Ectodermal cell (in vitro differentiated cells): ENCODE data around the gene STOML3. TPM values are rescaled to one million over a fixed set of nuclear protein-coding genes. Genes with fewer than 3 reads are reported as not detected.

Experiments
- H3K27ac ChIP-seq: 2 replicates; pipeline ENCODE4 v1.7.0; 2013; ENCODE audit warnings: mild to moderate bottlenecking, low read depth, low read length; ENCODE audit not compliant: insufficient read depth, poor library complexity, severe bottlenecking
- H3K27me3 ChIP-seq: 2 replicates; pipeline ENCODE4 v1.7.0; 2013; ENCODE audit warnings: mild to moderate bottlenecking, low read length; ENCODE audit not compliant: insufficient read depth, control insufficient read depth, poor library complexity, severe bottlenecking
- H3K36me3 ChIP-seq: one replicate; pipeline ENCODE4 v1.7.0; 2013; ENCODE audit warnings: low read length; ENCODE audit not compliant: control insufficient read depth, insufficient read depth
- H3K4me1 ChIP-seq: one replicate; pipeline ENCODE4 v1.7.0; 2013; ENCODE audit warnings: low read length; ENCODE audit not compliant: control insufficient read depth, insufficient read depth
- H3K4me3 ChIP-seq: 2 replicates; pipeline ENCODE4 v1.7.0; 2013; ENCODE audit warnings: low read depth, low read length, control low read depth; ENCODE audit not compliant: insufficient read depth
- H3K9me3 ChIP-seq: 2 replicates; pipeline ENCODE4 v1.7.0; 2013; ENCODE audit warnings: mild to moderate bottlenecking, low read length, moderate library complexity; ENCODE audit not compliant: control insufficient read depth
- WGBS, 2 experiments: methylation state at CpG; one replicate each; pipeline ENCODE4 v1.1.7; 2013; ENCODE audit warnings: missing lambda C conversion rate in 2 of 2; 5-methylcytosine and 5-hydroxymethylcytosine counted together
- polyA plus RNA-seq, 4 experiments: library from polyadenylated mRNA; stranded (reverse); fragments of 50-300 nt; gene quantifications; one replicate each; pipeline ENCODE4 v1.2.3, GENCODE V29; 2013

STOML3 gene
- 3.6 TPM for polyA plus RNA-seq (2013, experiment 1 of 4)
- 2.2 TPM for polyA plus RNA-seq (2013, experiment 2 of 4)
- polyA plus RNA-seq (2013, experiment 3 of 4): 1.2 TPM
- 1.3 TPM for polyA plus RNA-seq (2013, experiment 4 of 4)

- H3K4me1 ChIP-seq: peaks cover 9% of the 10 kb centered on the region
- no peaks in the 10 kb centered on the region for H3K36me3 ChIP-seq
- no peaks in the 10 kb centered on the region for H3K27me3 ChIP-seq
- H3K4me3 ChIP-seq: no peak within 1 kb of the TSS
- H3K27ac ChIP-seq: peak within 1 kb of the TSS; percentile 77
- no peaks in the 10 kb centered on the region for H3K9me3 ChIP-seq
Measured at GRCh38 chr13:38990693-38991092, at the start of gene STOML3. STOML3 (minus strand) TSS chr13:38990831; CDS start chr13:38990721, 110 bp downstream.

- Histone ChIP-seq H3K36me3 (no peaks in the 10 kb centered on the region), H3K27ac (no peak overlapping the region), H3K9me3 (no peaks in the 10 kb centered on the region), H3K4me1 (peaks cover 13% of the 10 kb centered on the region), H3K4me3 (no peak overlapping the region), H3K27me3 (no peaks in the 10 kb centered on the region)
- 100% methylated on average over 1 of the region's 1 CpG for WGBS, 2 experiments
Measured at GRCh38 chr13:39040206-39040605, 49.6 kb upstream of the STOML3 start.

- Histone ChIP-seq H3K27me3 (no peaks in the 10 kb centered on the region), H3K4me3 (peak overlapping the region; percentile 95), H3K36me3 (no peaks in the 10 kb centered on the region), H3K4me1 (peaks cover 19% of the 10 kb centered on the region), H3K9me3 (no peaks in the 10 kb centered on the region), H3K27ac (no peak overlapping the region)
- 75 to 76% methylated on average over 7 of the region's 7 CpGs for WGBS, 2 experiments
Measured at GRCh38 chr13:39039041-39039440, 48.4 kb upstream of the STOML3 start.

DNA sequence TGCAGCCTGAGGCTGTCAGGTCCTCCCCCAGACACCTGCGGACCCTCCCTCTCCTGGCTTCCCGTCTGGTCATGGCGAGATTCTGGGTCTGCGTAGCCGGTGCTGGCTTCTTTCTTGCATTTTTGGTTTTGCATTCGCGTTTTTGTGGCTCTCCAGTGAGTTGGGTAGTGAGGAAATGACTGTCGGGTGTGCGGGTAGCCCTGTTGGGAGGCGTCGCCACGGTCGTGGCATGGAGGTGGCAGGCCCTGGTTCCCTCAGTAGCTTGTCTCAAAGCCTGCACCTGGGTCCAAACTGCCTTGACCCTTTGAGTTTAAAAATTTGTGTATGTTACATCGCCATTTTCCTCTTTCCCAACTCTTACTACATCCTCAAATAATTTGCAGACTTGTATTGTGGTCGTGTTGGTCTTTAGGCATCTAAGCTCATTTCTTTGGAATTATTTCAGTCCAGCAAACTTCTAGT lies 48.0 kb upstream of the STOML3 start:
- Histone ChIP-seq H3K4me3 (peak overlapping the region; percentile 95), H3K27ac (peak overlapping the region; percentile 23), H3K9me3 (no peaks in the 10 kb centered on the region), H3K27me3 (no peaks in the 10 kb centered on the region), H3K4me1 (peaks cover 19% of the 10 kb centered on the region), H3K36me3 (no peaks in the 10 kb centered on the region)
- 9 to 13% methylated on average over 15 of the region's 15 CpGs for WGBS, 2 experiments

GRCh38 chr13:39037880-39038568 lies 47.4 kb upstream of the STOML3 start, which contains the start of the genes NHLRC3 and PROSER1:
NHLRC3 (plus strand) TSS chr13:39038456; CDS start chr13:39038640, 184 bp downstream.
PROSER1 (minus strand) TSS chr13:39038089; CDS start chr13:39037242, 847 bp downstream.
- no peaks in the 10 kb centered on the region for H3K27me3 ChIP-seq
- H3K9me3 ChIP-seq: no peaks in the 10 kb centered on the region
- no peaks in the 10 kb centered on the region for H3K36me3 ChIP-seq
- peaks cover 19% of the 10 kb centered on the region for H3K4me1 ChIP-seq
- H3K4me3 ChIP-seq: peak within 1 kb of the TSS; percentile 95
- 0% methylated on average over 41 of the region's 41 CpGs for WGBS, 2 experiments
- peak within 1 kb of the TSS; percentile 93 for H3K27ac ChIP-seq

DNA sequence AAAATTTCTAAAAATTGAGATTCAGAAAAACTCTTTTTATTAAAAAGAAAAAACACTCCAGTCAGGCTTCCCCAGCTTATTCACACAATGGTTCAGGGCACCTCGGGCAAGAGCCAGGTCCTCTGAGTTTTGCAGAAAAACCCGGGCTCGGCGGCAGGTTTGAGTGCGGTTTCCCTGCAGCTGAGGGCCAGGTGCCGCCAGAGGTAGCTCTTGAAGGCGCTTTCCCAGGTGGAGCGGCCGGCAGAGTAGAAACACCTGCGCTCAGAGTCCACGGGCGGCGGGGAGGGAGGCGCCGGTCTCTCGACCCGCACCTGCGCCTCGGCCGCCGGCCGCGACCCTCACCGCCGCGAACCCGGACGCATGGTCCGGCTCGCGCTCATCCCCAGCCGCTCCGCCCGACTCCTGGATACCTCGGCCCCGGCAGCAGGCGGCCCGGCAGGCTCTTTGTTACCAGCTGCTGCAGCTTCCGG lies 46.8 kb upstream of the STOML3 start:
- H3K4me3 ChIP-seq: peak overlapping the region; percentile 95
- H3K36me3 ChIP-seq: no peaks in the 10 kb centered on the region
- no peaks in the 10 kb centered on the region for H3K9me3 ChIP-seq
- WGBS, 2 experiments: 0% methylated on average over 39 of the region's 39 CpGs
- H3K27ac ChIP-seq: peak overlapping the region; percentile 93
- H3K4me1 ChIP-seq: peaks cover 19% of the 10 kb centered on the region
- no peaks in the 10 kb centered on the region for H3K27me3 ChIP-seq

- Histone ChIP-seq H3K36me3 (no peaks in the 10 kb centered on the region), H3K27ac (no peak overlapping the region), H3K4me3 (peak overlapping the region; percentile 95), H3K4me1 (peaks cover 19% of the 10 kb centered on the region), H3K9me3 (no peaks in the 10 kb centered on the region), H3K27me3 (no peaks in the 10 kb centered on the region)
- 1 to 5% methylated on average over 8 to 9 of the region's 9 CpGs for WGBS, 2 experiments
Measured at GRCh38 chr13:39036212-39036611, 45.6 kb upstream of the STOML3 start.

DNA sequence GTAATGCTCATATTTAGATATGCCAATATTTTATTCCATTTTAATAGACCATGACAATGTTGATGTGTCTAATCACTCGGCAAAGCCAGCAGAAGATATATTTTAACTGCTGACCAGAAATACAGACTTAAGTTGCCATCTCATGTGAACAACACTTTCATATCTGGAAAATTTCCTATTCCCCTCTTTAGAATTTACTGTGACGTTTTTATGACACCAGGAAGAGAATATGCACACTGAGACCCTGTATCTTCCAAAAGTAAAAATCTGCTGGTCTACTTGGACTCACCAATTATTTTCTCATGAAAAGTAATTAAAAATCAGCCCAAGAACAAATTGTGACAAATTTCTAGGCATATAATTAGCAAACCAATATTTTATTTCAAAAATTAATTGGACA lies 45.2 kb upstream of the STOML3 start:
- peaks cover 19% of the 10 kb centered on the region for H3K4me1 ChIP-seq
- no peaks in the 10 kb centered on the region for H3K9me3 ChIP-seq
- 45 to 46% methylated on average over 2 of the region's 2 CpGs for WGBS, 2 experiments
- H3K27me3 ChIP-seq: no peaks in the 10 kb centered on the region
- H3K4me3 ChIP-seq: peak overlapping the region; percentile 95
- no peaks in the 10 kb centered on the region for H3K36me3 ChIP-seq
- H3K27ac ChIP-seq: no peak overlapping the region

- Histone ChIP-seq H3K4me1 (peaks cover 19% of the 10 kb centered on the region), H3K27me3 (no peaks in the 10 kb centered on the region), H3K9me3 (no peaks in the 10 kb centered on the region), H3K27ac (no peak overlapping the region), H3K4me3 (peak overlapping the region; percentile 95), H3K36me3 (no peaks in the 10 kb centered on the region)
- WGBS, 2 experiments: 44 to 62% methylated on average over 2 of the region's 2 CpGs
Measured at GRCh38 chr13:39035204-39035603, 44.6 kb upstream of the STOML3 start.

GRCh38 chr13:39034085-39034484 lies 43.5 kb upstream of the STOML3 start:
- Histone ChIP-seq H3K9me3 (no peaks in the 10 kb centered on the region), H3K27ac (no peak overlapping the region), H3K4me3 (no peak overlapping the region), H3K4me1 (peaks cover 14% of the 10 kb centered on the region), H3K36me3 (no peaks in the 10 kb centered on the region), H3K27me3 (no peaks in the 10 kb centered on the region)
- WGBS, 2 experiments: 89 to 91% methylated on average over 1 of the region's 1 CpG
